ENCODE results near the gene FOXF2.

FOXF2 gene

GRCh38 chr6:1389369-1390132 is at the start of gene FOXF2:
TSS of gene FOXF2 (plus strand) at chr6:1389576. CDS start at chr6:1389948, 372 bp downstream.
- in situ Hi-C loops (cut with HindIII; ENCODE audit: low sequenced_read_pairs) = no loop called here
- no peak for TF ChIP-seq CTCF (IDR thresholded peaks at IDR 0.05; ENCODE audit: low read depth, low read length)
- DNase-seq (ENCODE audit: low read depth, low spot score) = no peak
- peak within 1 kb of the TSS; percentile 50 for H3K4me3 ChIP-seq (ENCODE audit: low read depth, low read length)

- no peak overlapping the region for H3K4me3 ChIP-seq (ENCODE audit: low read depth, low read length)
- in situ Hi-C loops (cut with HindIII; ENCODE audit: low sequenced_read_pairs) = no loop called here
- TF ChIP-seq CTCF (IDR thresholded peaks at IDR 0.05; ENCODE audit: low read depth, low read length) = no peak
- peak; percentile 26 for DNase-seq (ENCODE audit: low read depth, low spot score)
Measured at GRCh38 chr6:1346101-1346500, 43.3 kb upstream of the FOXF2 start.

- no peak overlapping the region for H3K4me3 ChIP-seq (ENCODE audit: low read depth, low read length)
- DNase-seq (ENCODE audit: low read depth, low spot score) = no peak
- in situ Hi-C loops (cut with HindIII; ENCODE audit: low sequenced_read_pairs) = no loop called here
- no peak for TF ChIP-seq CTCF (IDR thresholded peaks at IDR 0.05; ENCODE audit: low read depth, low read length)
Measured at GRCh38 chr6:1346558-1347091, 42.8 kb upstream of the FOXF2 start.

- no peak for TF ChIP-seq CTCF (IDR thresholded peaks at IDR 0.05; ENCODE audit: low read depth, low read length)
- DNase-seq (ENCODE audit: low read depth, low spot score) = no peak
- H3K4me3 ChIP-seq (ENCODE audit: low read depth, low read length) = no peak overlapping the region
- in situ Hi-C loops (cut with HindIII; ENCODE audit: low sequenced_read_pairs) = no loop called here
Measured at GRCh38 chr6:1347161-1347560, 42.2 kb upstream of the FOXF2 start.

GRCh38 chr6:1348675-1349074 is 40.7 kb upstream of the FOXF2 start:
- H3K4me3 ChIP-seq (ENCODE audit: low read depth, low read length) = no peak overlapping the region
- in situ Hi-C loops (cut with HindIII; ENCODE audit: low sequenced_read_pairs) = no loop called here
- peak; percentile 15 for DNase-seq (ENCODE audit: low read depth, low spot score)
- TF ChIP-seq CTCF (IDR thresholded peaks at IDR 0.05; ENCODE audit: low read depth, low read length) = no peak

- in situ Hi-C loops (cut with HindIII; ENCODE audit: low sequenced_read_pairs) = no loop called here
- no peak overlapping the region for H3K4me3 ChIP-seq (ENCODE audit: low read depth, low read length)
- TF ChIP-seq CTCF (IDR thresholded peaks at IDR 0.05; ENCODE audit: low read depth, low read length) = no peak
- DNase-seq (ENCODE audit: low read depth, low spot score) = no peak
Measured at GRCh38 chr6:1349655-1350054, 39.7 kb upstream of the FOXF2 start.
